GM19468 (cell line): Measurements from ENCODE around the gene SH2B3.
A peak's percentile ranks its signal among the peaks of the same experiment; 100 is the strongest.

Experiments
- ATAC-seq: cut with Tn5 transposase; IDR thresholded peaks from one replicate; pipeline ENCODE4 v1.9.1; 2021; ENCODE audit warnings: mild to moderate bottlenecking, moderate library complexity, moderate number of reproducible peaks; ENCODE audit not compliant: unreplicated experiment; ENCODE audit errors: extremely low read depth

The SH2B3 gene

GRCh38 chr12:111440631-111441030 lies 34.9 kb downstream of the SH2B3 start:
- no peak for ATAC-seq

- no peak for ATAC-seq
Observed at GRCh38 chr12:111441107-111441928, 35.6 kb downstream of the SH2B3 start.

- no peak for ATAC-seq
Observed at GRCh38 chr12:111442301-111443045, 36.8 kb downstream of the SH2B3 start.

- ATAC-seq: no peak
Observed at GRCh38 chr12:111443086-111443485, 37.4 kb downstream of the SH2B3 start.

- ATAC-seq: no peak
Observed at GRCh38 chr12:111443586-111443985, 37.9 kb downstream of the SH2B3 start.

GRCh38 chr12:111444314-111444924 lies 38.7 kb downstream of the SH2B3 start:
- no peak for ATAC-seq

GRCh38 chr12:111444925-111445725 lies 39.4 kb downstream of the SH2B3 start:
- peak; percentile 81 for ATAC-seq

- no peak for ATAC-seq
Observed at GRCh38 chr12:111445726-111446581, 40.2 kb downstream of the SH2B3 start.

- ATAC-seq: no peak
Observed at GRCh38 chr12:111446631-111447570, 41.2 kb downstream of the SH2B3 start.

GRCh38 chr12:111447571-111448265 lies 42.0 kb downstream of the SH2B3 start:
- ATAC-seq: no peak

GRCh38 chr12:111448266-111448830 lies 42.6 kb downstream of the SH2B3 start:
- no peak for ATAC-seq

GRCh38 chr12:111448846-111449790 lies 43.4 kb downstream of the SH2B3 start:
- ATAC-seq: no peak

GRCh38 chr12:111450676-111451075 lies 45.0 kb downstream of the SH2B3 start:
- ATAC-seq: no peak

- ATAC-seq: no peak
Observed at GRCh38 chr12:111451232-111451631, 45.5 kb downstream of the SH2B3 start.

GRCh38 chr12:111451649-111452129 lies 46.0 kb downstream of the SH2B3 start:
- no peak for ATAC-seq
